NT2/D1 (cell line): Measurements from ENCODE around the gene NIPAL4.

Source experiments
- SUZ12 ChIP-seq: IDR thresholded peaks from 2 replicates; pipeline ENCODE4 v1.6.1; 2011; ENCODE audit not compliant: insufficient read length, insufficient read depth; ENCODE audit errors: extremely low read depth
- YY1 ChIP-seq: IDR thresholded peaks from 2 replicates; pipeline ENCODE4 v1.6.1; 2011; ENCODE audit not compliant: insufficient read length, insufficient read depth
- ZNF274 ChIP-seq: IDR thresholded peaks from 2 replicates; pipeline ENCODE4 v1.6.1; 2011; ENCODE audit warnings: mild to moderate bottlenecking, low read depth, low read length

DNA sequence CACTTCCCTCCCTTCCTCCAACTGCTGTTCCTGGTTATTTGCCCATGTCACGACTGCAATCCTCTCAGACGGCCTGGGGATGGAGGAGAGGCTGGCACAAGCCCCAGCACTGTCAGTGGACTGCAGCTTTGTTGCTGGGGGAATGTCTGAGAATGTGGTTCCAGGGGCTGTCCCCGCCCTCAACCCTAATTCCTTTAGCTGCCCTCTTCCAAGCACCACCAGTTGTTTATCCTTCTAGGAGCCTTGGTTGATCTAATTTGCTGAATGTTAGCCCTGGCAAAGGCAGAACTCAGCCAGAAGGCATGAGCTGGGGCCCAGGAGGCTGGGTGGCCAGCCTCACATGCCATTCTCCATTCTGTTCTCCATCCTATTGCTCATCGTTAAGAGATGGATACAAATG is 64.0 kb downstream of the NIPAL4 start:
- no peak for TF ChIP-seq SUZ12
- TF ChIP-seq ZNF274: no peak
- no peak for TF ChIP-seq YY1
